H1 (cell line): ENCODE measurements around the gene GTF2A1. TPM values are rescaled to one million over a fixed set of nuclear protein-coding genes. Genes with fewer than 3 reads are reported as not detected.

Source experiments
- CTCF ChIA-PET: fragments of 300-600 bp; sonication (Branson Sonifier 250); formaldehyde crosslinking; loops from one replicate; lab custom pipeline; 2021; ENCODE audit not compliant: partially characterized antibody; lab: Charles Lee
- POLR2A ChIA-PET: fragments of 300-600 bp; sonication (Branson Sonifier 250); formaldehyde crosslinking; loops from one replicate; lab custom pipeline; 2021; ENCODE audit warnings: inconsistent platforms; ENCODE audit not compliant: partially characterized antibody; lab: Charles Lee
- DNase-seq, 2 experiments: peaks; one replicate each; pipeline versions ENCODE4 v3.0.0 to v3.0.0-alpha.2; 2010 to 2022; ENCODE audit warnings: low spot score in 2 of 2, low read depth in 1 of 2, mixed read lengths in 1 of 2
- FAIRE-seq: peaks from 2 replicates; lab custom pipeline; 2011; peaks lifted over from hg19 to GRCh38; lab: Jason Lieb, UNC
- H2AFZ ChIP-seq: 2 replicates; pipeline ENCODE4 v1.8.1; 2012; ENCODE audit warnings: low read length, inconsistent platforms
- H2AK5ac ChIP-seq: 2 replicates; pipeline ENCODE4 v1.6.1; 2013; ENCODE audit warnings: low read depth, low read length
- H2BK120ac ChIP-seq: replicated peaks from 2 replicates; pipeline ENCODE3; 2013; ENCODE audit warnings: low read depth, low read length, inconsistent platforms
- H2BK12ac ChIP-seq: 2 replicates; pipeline ENCODE4 v1.6.1; 2013; ENCODE audit warnings: low read depth, low read length
- H2BK15ac ChIP-seq: 2 replicates; pipeline ENCODE4 v1.6.1; 2013; ENCODE audit warnings: low read length
- H2BK20ac ChIP-seq: 2 replicates; pipeline ENCODE4 v1.6.1; 2013; ENCODE audit warnings: low read length
- H2BK5ac ChIP-seq: 2 replicates; pipeline ENCODE4 v1.6.1; 2013; ENCODE audit warnings: low read depth, low read length
- H3K14ac ChIP-seq: 2 replicates; pipeline ENCODE4 v1.6.1; 2013; ENCODE audit warnings: inconsistent platforms; ENCODE audit not compliant: insufficient read length
- H3K18ac ChIP-seq: 2 replicates; pipeline ENCODE4 v1.6.1; 2013; ENCODE audit warnings: low read length; ENCODE audit errors: extremely low read depth
- H3K23ac ChIP-seq: 2 replicates; pipeline ENCODE4 v1.6.1; 2013; ENCODE audit warnings: inconsistent platforms; ENCODE audit not compliant: insufficient read length
- H3K23me2 ChIP-seq: 2 replicates; pipeline ENCODE4 v1.6.1; 2013; ENCODE audit warnings: low read depth, low read length
- H3K27ac ChIP-seq: 2 replicates; pipeline ENCODE4 v1.6.1; 2011; ENCODE audit warnings: low read depth, low read length, inconsistent platforms
- H3K27me3 ChIP-seq, 4 experiments: replicated peaks in 1 of 4; 1 replicate in 1 of 4; 2 replicates in 3 of 4; pipeline versions ENCODE4 v1.6.1 to v1.8.1; 2011 to 2013; ENCODE audit warnings: low read length in 3 of 4, mild to moderate bottlenecking in 3 of 4, inconsistent platforms in 2 of 4, mixed read lengths in 2 of 4, moderate library complexity in 1 of 4; ENCODE audit not compliant: control insufficient read depth in 3 of 4, insufficient read depth in 3 of 4; ENCODE audit errors: extremely low read depth in 1 of 4
- H3K36me3 ChIP-seq, 4 experiments: 2 replicates each; pipeline versions ENCODE4 v1.6.1 to v1.8.1; 2011 to 2013; ENCODE audit warnings: mild to moderate bottlenecking in 4 of 4, low read length in 3 of 4, moderate library complexity in 2 of 4, control low read depth in 1 of 4, inconsistent platforms in 1 of 4; ENCODE audit not compliant: insufficient read depth in 4 of 4, control insufficient read depth in 2 of 4
- H3K4ac ChIP-seq: replicated peaks from 2 replicates; pipeline ENCODE3; 2013; ENCODE audit warnings: low read length, low read depth, mixed read lengths, inconsistent platforms; ENCODE audit not compliant: insufficient read length
- H3K4me1 ChIP-seq, 4 experiments: replicated peaks in 1 of 4; 1 replicate in 1 of 4; 2 replicates in 3 of 4; pipeline versions ENCODE4 v1.6.1 to v1.8.1; 2011 to 2013; ENCODE audit warnings: low read length in 3 of 4, inconsistent platforms in 2 of 4, mixed read lengths in 1 of 4; ENCODE audit not compliant: insufficient read depth in 4 of 4, control insufficient read depth in 3 of 4
- H3K4me2 ChIP-seq, 2 experiments: 2 replicates each; pipeline versions ENCODE4 v1.6.1 to v1.8.1; 2011 to 2013; ENCODE audit warnings: low read depth in 2 of 2, low read length in 2 of 2, control low read depth in 1 of 2, inconsistent platforms in 1 of 2, mild to moderate bottlenecking in 1 of 2; ENCODE audit not compliant: insufficient read depth in 1 of 2
- H3K4me3 ChIP-seq, 4 experiments: fragments of 200-600, 300-600 bp in 1 of 4; sonication (generic), shearing (Covaris generic), sonication (Bioruptor Twin) in 1 of 4; 2 replicates each; pipeline versions ENCODE4 v1.5.1 to v1.8.1; 2011 to 2016; ENCODE audit warnings: low read length in 4 of 4, low read depth in 3 of 4, control low read depth in 2 of 4, inconsistent platforms in 2 of 4, mild to moderate bottlenecking in 2 of 4, mixed read lengths in 1 of 4, moderate library complexity in 1 of 4; ENCODE audit not compliant: insufficient read depth in 2 of 4; ENCODE audit errors: extremely low read depth in 1 of 4
- H3K56ac ChIP-seq: replicated peaks from 2 replicates; pipeline ENCODE3; 2013; ENCODE audit warnings: low read depth, mild to moderate bottlenecking, mixed read lengths, low read length, inconsistent platforms; ENCODE audit not compliant: insufficient read length
- H3K79me1 ChIP-seq: 2 replicates; pipeline ENCODE4 v1.6.1; 2013; ENCODE audit warnings: low read depth, low read length, control low read depth
- H3K79me2 ChIP-seq, 2 experiments: 2 replicates each; pipeline versions ENCODE4 v1.6.1 to v1.8.1; 2012 to 2013; ENCODE audit warnings: low read length in 2 of 2, mild to moderate bottlenecking in 2 of 2, inconsistent platforms in 1 of 2; ENCODE audit not compliant: insufficient read depth in 2 of 2, control insufficient read depth in 1 of 2
- H3K9ac ChIP-seq, 4 experiments: replicated peaks in 1 of 4; 1 replicate in 1 of 4; 2 replicates in 3 of 4; pipeline versions ENCODE4 v1.6.1 to v1.8.1; 2011 to 2013; ENCODE audit warnings: low read depth in 3 of 4, low read length in 3 of 4, control low read depth in 2 of 4, mild to moderate bottlenecking in 2 of 4, moderate library complexity in 2 of 4, inconsistent platforms in 1 of 4; ENCODE audit errors: extremely low read depth in 1 of 4
- H3K9me3 ChIP-seq, 2 experiments: 2 replicates each; pipeline versions ENCODE4 v1.6.1 to v1.8.1; 2012 to 2013; ENCODE audit warnings: mild to moderate bottlenecking in 2 of 2, moderate library complexity in 2 of 2, control low read depth in 1 of 2, inconsistent platforms in 1 of 2, low read depth in 1 of 2, low read length in 1 of 2, mixed read lengths in 1 of 2; ENCODE audit not compliant: insufficient read depth in 2 of 2
- H4K20me1 ChIP-seq, 2 experiments: replicated peaks in 1 of 2; 2 replicates each; pipeline versions ENCODE3 to v1.8.1; 2011 to 2013; ENCODE audit warnings: inconsistent platforms in 2 of 2, low read length in 2 of 2, mild to moderate bottlenecking in 1 of 2; ENCODE audit not compliant: insufficient read depth in 2 of 2, control insufficient read depth in 1 of 2
- H4K5ac ChIP-seq: 2 replicates; pipeline ENCODE4 v1.6.1; 2013; ENCODE audit warnings: low read length, low read depth, mixed read lengths, inconsistent platforms; ENCODE audit not compliant: insufficient read length
- H4K8ac ChIP-seq: 2 replicates; pipeline ENCODE4 v1.8.0; 2013; ENCODE audit warnings: mild to moderate bottlenecking, moderate library complexity, low read length, inconsistent platforms; ENCODE audit not compliant: insufficient read depth; ENCODE audit errors: extremely low read depth
- H4K91ac ChIP-seq: replicated peaks from 2 replicates; pipeline ENCODE3; 2013; ENCODE audit warnings: low read length, mixed read lengths, inconsistent platforms; ENCODE audit not compliant: insufficient read length
- ASH2L ChIP-seq: fragments of 200-600, 300-600 bp; sonication (generic); IDR thresholded peaks from one replicate; pipeline ENCODE4 v1.7.1; 2017; ENCODE audit warnings: low read length
- CBX5 ChIP-seq: fragments of 300-800, 300-1000 bp; sonication (generic); IDR thresholded peaks from 2 replicates; pipeline ENCODE4 v1.7.1; 2016; ENCODE audit warnings: antibody characterized with exemption, low read length, low read depth
- CEBPB ChIP-seq: IDR thresholded peaks from 2 replicates; pipeline ENCODE4 v1.6.1; 2012; ENCODE audit warnings: low read depth, low read length
- CREB1 ChIP-seq: IDR thresholded peaks from 2 replicates; pipeline ENCODE4 v1.6.1; 2012; ENCODE audit warnings: inconsistent platforms
- JUN ChIP-seq: IDR thresholded peaks from 2 replicates; pipeline ENCODE4 v1.6.1; 2011; ENCODE audit warnings: low read depth, mild to moderate bottlenecking, improper control_type of control experiment, low read length
- NANOG ChIP-seq: IDR thresholded peaks from 2 replicates; pipeline ENCODE4 v1.6.1; 2011; ENCODE audit warnings: low read length, low read depth, mild to moderate bottlenecking, inconsistent platforms; ENCODE audit not compliant: insufficient read depth, poor library complexity, severe bottlenecking
- RBBP5 ChIP-seq: IDR thresholded peaks from 2 replicates; pipeline ENCODE4 v1.7.1; 2012; ENCODE audit warnings: low read depth, mild to moderate bottlenecking, inconsistent platforms, low read length, moderate library complexity, borderline replicate concordance
- RFX5 ChIP-seq: IDR thresholded peaks from 2 replicates; pipeline ENCODE4 v1.6.1; 2011; ENCODE audit warnings: low read depth, low read length, improper control_type of control experiment, borderline replicate concordance
- SIRT6 ChIP-seq: IDR thresholded peaks from one replicate; pipeline ENCODE4 v1.7.1; 2012; ENCODE audit warnings: low read length, inconsistent platforms
- SP1 ChIP-seq: IDR thresholded peaks from 2 replicates; pipeline ENCODE4 v1.6.1; 2011; ENCODE audit warnings: low read depth, low read length
- YY1 ChIP-seq: IDR thresholded peaks from 2 replicates; pipeline ENCODE4 v1.6.1; 2011; ENCODE audit warnings: low read depth, mild to moderate bottlenecking, low read length
- ZNF274 ChIP-seq: IDR thresholded peaks from 2 replicates; pipeline ENCODE4 v1.7.0; 2012; ENCODE audit warnings: low read length, borderline replicate concordance; ENCODE audit errors: extremely low read depth
- WGBS, 2 experiments: shearing (Covaris generic) in 1 of 2; methylation state at CpG; one replicate each; pipeline versions ENCODE4 v1.1.6 to v1.1.7; 2013 to 2015; ENCODE audit warnings: low lambda C conversion rate in 2 of 2, mixed read lengths in 2 of 2, inconsistent platforms in 1 of 2, low coverage in 1 of 2, missing lambda C conversion rate in 1 of 2; ENCODE audit not compliant: insufficient replicate concordance in 2 of 2, insufficient coverage in 1 of 2, insufficient read length in 1 of 2; ENCODE audit errors: extremely low coverage in 1 of 2, missing lambda C conversion rate in 1 of 2; 5-methylcytosine and 5-hydroxymethylcytosine counted together
- polyA plus RNA-seq, 7 experiments: library from polyadenylated mRNA; depleted of rRNA in 3 of 7; stranded (reverse) in 5 of 7; unstranded in 2 of 7; fragments of >200 nt in 5 of 7; fragments of 200-250 nt in 2 of 7; gene quantifications; 1 replicate in 5 of 7; 2 replicates in 1 of 7; 4 replicates in 1 of 7; pipeline versions ENCODE4 v1.2.1 to v1.2.3, GENCODE V29; 2011 to 2013; ENCODE audit warnings: missing spikeins in 2 of 7, mixed read lengths in 2 of 7
- total RNA-seq: library from RNA; stranded (reverse); fragmentation: NEBNext Ultra II Directional; extraction: Animal tissue kit (Norgen Biotek cat#: 25700); gene quantifications from 2 replicates; pipeline ENCODE4 v1.2.1, GENCODE V29; 2021
- TF ChIP-seq, protein P1 (sequence below), 3 experiments: IDR thresholded peaks; 1 replicate in 2 of 3; 2 replicates in 1 of 3; pipeline versions ENCODE4 v1.5.1 to v1.6.1; 2011; ENCODE audit warnings: low read length in 3 of 3, mild to moderate bottlenecking in 3 of 3, inconsistent platforms in 2 of 3, low read depth in 1 of 3, moderate library complexity in 1 of 3; ENCODE audit not compliant: insufficient read depth in 1 of 3; ENCODE audit errors: control extremely low read depth in 1 of 3

GTF2A1 gene
- total and polyA plus RNA-seq, 2 of the 8 experiments (the other 6 are each of a cell fraction or from before 2014, with no cell fraction given), result 24.1 to 57.8 TPM

DNA sequence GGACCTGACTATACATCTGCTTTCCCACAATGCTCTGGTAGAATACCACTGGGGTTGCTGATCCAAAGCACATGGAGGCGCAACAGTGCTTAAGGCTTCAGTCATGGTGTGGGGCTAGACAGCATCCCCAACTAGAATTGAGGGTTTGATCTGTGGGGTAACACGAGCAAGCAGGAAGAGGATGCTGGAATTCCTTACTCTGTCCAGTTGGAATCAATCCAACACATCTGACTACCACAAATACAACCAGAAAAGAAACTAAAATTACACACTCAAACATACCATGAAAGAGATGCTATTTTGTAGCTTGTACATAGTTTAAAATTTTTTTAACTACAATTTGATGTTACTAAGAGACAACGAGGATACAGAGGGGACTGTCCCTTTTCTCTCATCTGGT lies 40.4 kb upstream of the GTF2A1 start:
- H2BK5ac ChIP-seq, result no peak overlapping the region
- 80% methylated on average over 3 of the region's 3 CpGs; no CpG with 5 or more reads in 1 of the 2 experiments for WGBS, 2 experiments
- no peaks in the 10 kb centered on the region for H3K27me3 ChIP-seq
- no peaks in the 10 kb centered on the region for H4K20me1 ChIP-seq
- no peaks in the 10 kb centered on the region for H3K9me3 ChIP-seq
- H3K79me2 ChIP-seq, result no peaks in the 10 kb centered on the region
- H3K36me3 ChIP-seq, result peaks cover 0 to 8% (median 0%) of the 10 kb centered on the region in 4 experiments; a peak in 2 of 8 replicates
- no peak overlapping the region for H3K9ac ChIP-seq
- no peaks in the 10 kb centered on the region for H3K79me1 ChIP-seq
- no peak overlapping the region for H3K4me3 ChIP-seq
- H3K4ac ChIP-seq, result no peak overlapping the region
- H2BK12ac ChIP-seq, result no peak overlapping the region
- no peak overlapping the region for H3K27ac ChIP-seq
- no peak overlapping the region for H2BK20ac ChIP-seq
- ChIA-PET POLR2A (no interaction called here), CTCF (interaction anchor here (3.5 to 20.7 kb wide), 2 partner anchors 8 to 194 kb away, joined by 20 to 426 read pairs; no protein-coding TSS in a partner anchor)
- H3K4me1 ChIP-seq, result peaks cover 0 to 10% (median 2%) of the 10 kb centered on the region in 4 experiments; a peak in 2 of 7 replicates
- no peak overlapping the region for H2AFZ ChIP-seq
- FAIRE-seq, result no peak
- no peak overlapping the region for H2AK5ac ChIP-seq
- H3K4me2 ChIP-seq, result no peak overlapping the region
- no peak overlapping the region for H2BK15ac ChIP-seq
- no peak overlapping the region for H3K14ac ChIP-seq
- no peak overlapping the region for H3K18ac ChIP-seq
- H4K91ac ChIP-seq, result no peak overlapping the region
- H4K8ac ChIP-seq, result no peak overlapping the region
- H3K56ac ChIP-seq, result no peak overlapping the region
- DNase-seq, result no peak
- no peak overlapping the region for H2BK120ac ChIP-seq
- H3K23ac ChIP-seq, result no peak overlapping the region
- no peaks in the 10 kb centered on the region for H3K23me2 ChIP-seq
- H4K5ac ChIP-seq, result no peak overlapping the region
- TF ChIP-seq SIRT6 (no peak), RBBP5 (no peak), SP1 (no peak), CEBPB (no peak), ZNF274 (no peak), CBX5 (no peak), ASH2L (no peak), YY1 (no peak), CREB1 (no peak), RFX5 (no peak), NANOG (no peak), JUN (no peak)
- TF ChIP-seq, protein P1, sequence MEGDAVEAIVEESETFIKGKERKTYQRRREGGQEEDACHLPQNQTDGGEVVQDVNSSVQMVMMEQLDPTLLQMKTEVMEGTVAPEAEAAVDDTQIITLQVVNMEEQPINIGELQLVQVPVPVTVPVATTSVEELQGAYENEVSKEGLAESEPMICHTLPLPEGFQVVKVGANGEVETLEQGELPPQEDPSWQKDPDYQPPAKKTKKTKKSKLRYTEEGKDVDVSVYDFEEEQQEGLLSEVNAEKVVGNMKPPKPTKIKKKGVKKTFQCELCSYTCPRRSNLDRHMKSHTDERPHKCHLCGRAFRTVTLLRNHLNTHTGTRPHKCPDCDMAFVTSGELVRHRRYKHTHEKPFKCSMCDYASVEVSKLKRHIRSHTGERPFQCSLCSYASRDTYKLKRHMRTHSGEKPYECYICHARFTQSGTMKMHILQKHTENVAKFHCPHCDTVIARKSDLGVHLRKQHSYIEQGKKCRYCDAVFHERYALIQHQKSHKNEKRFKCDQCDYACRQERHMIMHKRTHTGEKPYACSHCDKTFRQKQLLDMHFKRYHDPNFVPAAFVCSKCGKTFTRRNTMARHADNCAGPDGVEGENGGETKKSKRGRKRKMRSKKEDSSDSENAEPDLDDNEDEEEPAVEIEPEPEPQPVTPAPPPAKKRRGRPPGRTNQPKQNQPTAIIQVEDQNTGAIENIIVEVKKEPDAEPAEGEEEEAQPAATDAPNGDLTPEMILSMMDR (IDR thresholded peaks at IDR 0.05; ENCODE audit: control extremely low read depth in 1 of 3, insufficient read depth in 1 of 3, low read depth in 1 of 3, low read length in 3 of 3), result no peak
